ENCODE data around the gene LHPP.

GRCh38 chr10:124510759-124511158 is 49.1 kb downstream of the LHPP start:
- TF ChIP-seq CTCF (IDR thresholded peaks at IDR 0.05) (no peak), POLR2A (IDR thresholded peaks at IDR 0.05) (no peak)

Measured in heart left ventricle (tissue), 13 donors.